ENCODE data around the gene ENAM. TPM values are rescaled to one million over a fixed set of nuclear protein-coding genes. Genes with fewer than 3 reads are reported as not detected.
"Not testable (repeated sequence)": the region's sequence is repeated elsewhere in the genome, so short reads cannot be mapped to it uniquely, and the experiment has no call there.

Gene ENAM
- total RNA-seq, 2 experiments from 2014 or later, result not detected

DNA sequence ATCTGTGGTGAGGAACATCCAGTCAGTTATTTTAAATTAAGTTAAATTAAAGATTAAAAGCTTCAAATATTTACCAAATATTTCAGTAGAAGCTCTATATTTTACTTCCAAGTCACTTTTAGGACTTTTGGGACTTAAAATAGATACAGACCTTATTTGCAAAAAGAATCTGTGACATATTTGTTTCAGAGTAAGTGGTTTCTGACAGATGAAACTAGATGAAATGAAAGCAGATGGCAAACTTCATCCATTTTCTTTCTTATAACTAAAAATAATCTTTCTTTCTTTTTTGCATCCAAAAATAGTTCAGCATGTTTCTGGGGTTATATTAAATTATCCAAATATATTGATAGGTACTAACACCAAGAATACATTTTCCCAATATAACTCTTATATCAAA, 53.2 kb downstream of the ENAM start:
- no peak for ATAC-seq
- no peak overlapping the region for H3K4me3 Mint-ChIP-seq
- ChIA-PET POLR2A (no interaction called here), CTCF (interaction anchor here (0.6 to 1.2 kb wide), 4 partner anchors 9 to 158 kb away, joined by 3 read pairs; partner anchors contain the start of gene GRSF1)
- DNase-seq, result no peak
- H3K9me3 Mint-ChIP-seq (ENCODE audit: low read depth), result no peaks in the 10 kb centered on the region
- no peaks in the 10 kb centered on the region for H3K36me3 Mint-ChIP-seq (ENCODE audit: low read depth)
- intact Hi-C loops (cut with DNase I, micrococcal nuclease), result no loop called here
- H3K27ac Mint-ChIP-seq, result no peak overlapping the region
- no peaks in the 10 kb centered on the region for H3K27me3 Mint-ChIP-seq
- peaks cover 5% of the 10 kb centered on the region for H3K4me1 Mint-ChIP-seq

GRCh38 chr4:70682142-70682541, 53.6 kb downstream of the ENAM start:
- DNase-seq; ATAC-seq; intact Hi-C loops (cut with DNase I, micrococcal nuclease); H3K9me3 Mint-ChIP-seq (ENCODE audit: low read depth); H3K36me3 Mint-ChIP-seq (ENCODE audit: low read depth); H3K27me3 Mint-ChIP-seq; POLR2A ChIA-PET; H3K27ac Mint-ChIP-seq; H3K4me1 Mint-ChIP-seq; H3K4me3 Mint-ChIP-seq: not testable (repeated sequence)
- CTCF ChIA-PET, result interaction anchor here (0.6 to 1.2 kb wide), 3 partner anchors 8 to 19 kb away, joined by 3 read pairs; no protein-coding TSS in a partner anchor

DNA sequence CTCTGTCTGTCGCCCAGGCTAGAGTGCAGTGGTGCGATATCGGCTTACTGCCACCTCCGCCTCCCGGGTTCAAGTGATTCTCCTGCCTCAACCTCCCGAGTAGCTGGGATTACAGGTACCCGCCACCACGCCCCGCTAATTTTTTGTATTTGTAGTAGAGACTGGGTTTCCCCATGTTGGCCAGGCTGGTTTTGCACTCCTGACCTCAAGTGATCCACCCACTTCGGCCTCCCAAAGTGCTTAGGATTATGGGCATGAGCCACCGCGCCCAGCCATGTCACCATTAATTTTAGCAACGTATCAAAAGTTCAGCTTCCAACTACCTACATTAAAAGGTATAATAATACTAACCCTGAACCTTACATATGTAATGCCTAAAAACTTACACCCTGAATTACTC, 58.8 kb downstream of the ENAM start:
- intact Hi-C loops (cut with DNase I, micrococcal nuclease), result loop anchor here (5.0 kb wide), 2 partner anchors 70 to 215 kb away; partner anchors contain the start of gene MOB1B (in 1 of the 2)
- H3K4me3 Mint-ChIP-seq, result peak overlapping the region; percentile 96
- ATAC-seq (no peak), DNase-seq (peak; percentile 31)
- peaks cover 30% of the 10 kb centered on the region for H3K36me3 Mint-ChIP-seq (ENCODE audit: low read depth)
- H3K27ac Mint-ChIP-seq, result peak overlapping the region; percentile 99
- no peaks in the 10 kb centered on the region for H3K9me3 Mint-ChIP-seq (ENCODE audit: low read depth)
- H3K4me1 Mint-ChIP-seq, result peaks cover 31% of the 10 kb centered on the region
- ChIA-PET POLR2A (no interaction called here), CTCF (interaction anchor here (0.6 to 1.3 kb wide), 6 partner anchors 19 to 393 kb away, joined by 3 to 4 read pairs (median 3); no protein-coding TSS in a partner anchor)
- no peaks in the 10 kb centered on the region for H3K27me3 Mint-ChIP-seq

DNA sequence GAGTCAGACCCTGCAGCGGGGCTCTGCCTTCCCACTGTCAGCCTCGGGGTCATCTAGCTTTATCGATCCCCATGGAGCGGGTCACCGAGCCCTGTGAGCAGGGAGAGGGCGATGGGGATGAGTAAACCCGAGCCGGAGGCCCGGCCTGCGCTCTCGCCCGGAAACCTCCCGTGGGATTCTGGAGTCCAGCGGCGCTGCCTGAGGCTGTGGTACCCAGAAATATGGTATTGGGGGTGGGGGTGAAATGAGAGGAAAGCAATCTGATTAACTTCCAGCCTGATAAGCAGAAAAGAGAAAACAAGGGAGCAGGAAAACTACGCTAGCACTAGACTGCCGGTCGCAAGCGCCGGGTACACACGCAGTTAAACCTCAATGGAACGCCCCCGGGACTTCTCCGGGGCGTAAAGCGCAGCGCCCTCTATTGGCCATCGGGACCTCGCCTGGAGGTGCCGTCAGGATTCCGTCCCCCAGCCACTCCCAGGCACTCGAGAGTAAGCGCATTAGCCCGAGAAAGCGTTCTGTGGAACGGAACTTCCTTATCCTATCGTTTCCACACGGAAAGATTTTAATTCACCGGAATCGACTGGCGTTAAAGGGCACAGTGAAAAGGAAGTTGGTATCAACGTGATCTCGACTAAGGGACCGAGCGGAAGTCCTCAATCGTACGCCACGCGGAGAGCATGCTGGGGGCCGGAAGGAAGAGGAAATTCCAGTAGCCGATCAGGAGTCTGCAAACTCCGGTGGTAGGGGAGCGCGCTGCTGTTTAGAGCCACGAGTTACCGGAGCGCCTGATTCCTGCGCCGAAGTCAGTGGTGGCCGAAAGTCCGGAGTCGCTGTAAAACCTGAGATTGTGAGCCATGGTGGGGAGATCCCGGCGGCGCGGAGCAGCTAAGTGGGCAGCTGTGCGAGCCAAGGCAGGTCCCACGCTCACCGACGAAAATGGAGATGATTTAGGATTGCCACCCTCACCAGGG, 59.6 kb downstream of the ENAM start, which contains the start of gene UTP3:
Gene UTP3, plus strand, starts transcription at position 712 of the 974 bp plus-strand sequence. Its CDS starts 146 bp downstream, at position 858.
- peak within 1 kb of the TSS; percentile 99 for H3K27ac Mint-ChIP-seq
- ChIA-PET POLR2A (interaction anchor here (1.3 to 1.9 kb wide), 2 partner anchors 15 to 17 kb away, joined by 3 to 4 read pairs; no protein-coding TSS in a partner anchor), CTCF (interaction anchor here (0.6 to 3.0 kb wide), 12 partner anchors 13 to 393 kb away, joined by 3 to 23 read pairs (median 4); partner anchors contain the start of genes JCHAIN and MOB1B)
- ATAC-seq, result peak; percentile 92
- H3K4me1 Mint-ChIP-seq, result peaks cover 31% of the 10 kb centered on the region
- H3K9me3 Mint-ChIP-seq (ENCODE audit: low read depth), result no peaks in the 10 kb centered on the region
- H3K4me3 Mint-ChIP-seq, result peak within 1 kb of the TSS; percentile 96
- H3K36me3 Mint-ChIP-seq (ENCODE audit: low read depth), result peaks cover 30% of the 10 kb centered on the region
- peak; percentile 97 for DNase-seq
- intact Hi-C loops (cut with DNase I, micrococcal nuclease), result loop anchor here (1.0 to 5.0 kb wide), 12 partner anchors 17 to 319 kb away; partner anchors contain the start of genes DCK (in 2 of the 2), MOB1B (in 2 of the 2) and GRSF1 (in 1 of the 2)
- no peaks in the 10 kb centered on the region for H3K27me3 Mint-ChIP-seq

DNA sequence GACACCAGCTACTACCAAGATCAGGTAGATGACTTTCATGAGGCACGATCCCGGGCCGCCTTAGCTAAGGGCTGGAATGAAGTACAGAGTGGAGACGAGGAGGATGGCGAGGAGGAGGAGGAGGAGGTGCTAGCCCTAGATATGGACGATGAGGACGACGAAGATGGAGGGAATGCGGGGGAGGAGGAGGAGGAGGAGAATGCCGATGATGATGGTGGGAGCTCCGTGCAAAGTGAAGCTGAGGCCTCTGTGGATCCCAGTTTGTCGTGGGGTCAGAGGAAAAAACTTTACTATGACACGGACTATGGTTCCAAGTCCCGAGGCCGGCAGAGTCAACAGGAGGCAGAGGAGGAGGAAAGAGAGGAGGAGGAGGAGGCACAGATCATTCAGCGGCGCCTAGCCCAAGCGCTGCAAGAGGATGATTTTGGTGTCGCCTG, 60.3 kb downstream of the ENAM start:
- peak overlapping the region; percentile 96 for H3K4me3 Mint-ChIP-seq
- ATAC-seq (peak; percentile 5), DNase-seq (no peak)
- ChIA-PET CTCF (interaction anchor here (0.6 to 3.0 kb wide), 10 partner anchors 12 to 321 kb away, joined by 3 to 23 read pairs (median 4); partner anchors contain the start of genes JCHAIN and MOB1B), POLR2A (interaction anchor here (1.3 to 1.9 kb wide), 2 partner anchors 15 to 17 kb away, joined by 3 to 4 read pairs; no protein-coding TSS in a partner anchor)
- peaks cover 31% of the 10 kb centered on the region for H3K4me1 Mint-ChIP-seq
- H3K36me3 Mint-ChIP-seq (ENCODE audit: low read depth), result peaks cover 30% of the 10 kb centered on the region
- no peaks in the 10 kb centered on the region for H3K27me3 Mint-ChIP-seq
- H3K27ac Mint-ChIP-seq, result peak overlapping the region; percentile 99
- intact Hi-C loops (cut with DNase I, micrococcal nuclease), result loop anchor here (1.0 to 5.0 kb wide), 12 partner anchors 16 to 318 kb away; partner anchors contain the start of genes DCK (in 2 of the 2), MOB1B (in 2 of the 2) and GRSF1 (in 1 of the 2)
- H3K9me3 Mint-ChIP-seq (ENCODE audit: low read depth), result no peaks in the 10 kb centered on the region

DNA sequence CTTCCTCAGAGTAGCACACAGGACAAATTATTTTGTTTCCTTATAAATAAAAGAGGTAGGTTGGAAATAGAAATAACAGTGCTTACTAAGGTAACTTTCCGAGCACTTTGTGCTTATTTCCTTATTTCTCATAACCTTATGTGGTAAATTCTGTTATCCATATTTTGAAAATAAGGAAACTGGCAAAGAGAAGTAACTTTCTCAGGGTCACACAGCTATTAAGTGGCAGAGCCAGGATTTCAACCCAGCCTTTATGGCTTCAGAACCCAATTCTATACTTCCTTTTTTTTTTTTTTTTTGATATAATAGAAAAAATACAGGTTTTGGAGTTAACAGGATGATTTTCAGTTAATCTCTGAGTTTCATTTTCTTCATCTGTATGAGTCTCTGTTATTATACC, 63.1 kb downstream of the ENAM start:
- Mint-ChIP-seq H3K4me1 (peaks cover 31% of the 10 kb centered on the region), H3K36me3 (ENCODE audit: low read depth) (peaks cover 30% of the 10 kb centered on the region), H3K4me3 (no peak overlapping the region), H3K9me3 (ENCODE audit: low read depth) (no peaks in the 10 kb centered on the region), H3K27me3 (no peaks in the 10 kb centered on the region), H3K27ac (no peak overlapping the region)
- DNase-seq (no peak), ATAC-seq (no peak)
- POLR2A ChIA-PET, result no interaction called here
- intact Hi-C loops (cut with DNase I, micrococcal nuclease), result no loop called here
- CTCF ChIA-PET, result interaction anchor here (0.6 to 3.1 kb wide), 3 partner anchors 12 to 206 kb away, joined by 3 to 12 read pairs (median 4); no protein-coding TSS in a partner anchor

GRCh38 chr4:70694633-70695032, 66.1 kb downstream of the ENAM start:
- peaks cover 17% of the 10 kb centered on the region for H3K36me3 Mint-ChIP-seq (ENCODE audit: low read depth)
- H3K27ac Mint-ChIP-seq; H3K4me3 Mint-ChIP-seq; DNase-seq; H3K9me3 Mint-ChIP-seq (ENCODE audit: low read depth); POLR2A ChIA-PET; intact Hi-C loops (cut with DNase I, micrococcal nuclease); ATAC-seq; H3K27me3 Mint-ChIP-seq: not testable (repeated sequence)
- CTCF ChIA-PET, result interaction anchor here (3.1 kb wide), 1 partner anchor 9 kb away, joined by 12 read pairs; no protein-coding TSS in a partner anchor
- H3K4me1 Mint-ChIP-seq, result peaks cover 19% of the 10 kb centered on the region

Other genes starting within 250 kb of the ENAM start
- not detected for gene SMR3B, start 245.6 kb upstream of the ENAM start, total RNA-seq
- not detected for gene OPRPN, start 230.8 kb upstream of the ENAM start, total RNA-seq
- not detected for gene MUC7, start 156.5 kb upstream of the ENAM start, total RNA-seq
- not detected for gene AMTN, start 110.2 kb upstream of the ENAM start, total RNA-seq
- gene AMBN, start 36.5 kb upstream of the ENAM start, total RNA-seq, result not detected
- gene JCHAIN, start 37.8 kb downstream of the ENAM start, total RNA-seq, result not detected
- gene UTP3, start 59.8 kb downstream of the ENAM start, total RNA-seq, result 10 to 100 TPM; 32.6 to 34.3 TPM
- 10 to 100 TPM; 10.6 to 11.2 TPM for gene RUFY3, start 93.2 kb downstream of the ENAM start, total RNA-seq
- 100 to 1,000 TPM in 1 of 2 experiments, 10 to 100 TPM in 1; 96.8 to 115 TPM for gene GRSF1, start 211.1 kb downstream of the ENAM start, total RNA-seq

All from activated CD4-positive, alpha-beta T cell treated with anti-CD3 and anti-CD28 coated beads for 36 hours (primary cell).